AG04449 (cell line): ENCODE data around the gene COG4.

Experiments used
- CTCF ChIA-PET: fragments of 350-600 bp; formaldehyde crosslinking; extraction: SDS; loops from one replicate; lab custom pipeline; 2021; ENCODE audit warnings: antibody characterized with exemption; lab: Yijun Ruan, JAX
- POLR2A ChIA-PET: fragments of 400-600, 350-600 bp; formaldehyde crosslinking; extraction: SDS; loops from one replicate; lab custom pipeline; 2020; ENCODE audit warnings: antibody characterized with exemption, inconsistent platforms; lab: Yijun Ruan, JAX
- DNase-seq: peaks from one replicate; pipeline ENCODE4 v3.0.0-alpha.2; 2010; ENCODE audit warnings: low read depth, low spot score
- H3K4me3 ChIP-seq: 2 replicates; pipeline ENCODE4 v1.5.1; 2011; ENCODE audit warnings: low read depth, mild to moderate bottlenecking, control low read depth, low read length
- TF ChIP-seq, protein P1 (sequence below): IDR thresholded peaks from one replicate; pipeline ENCODE4 v1.5.1; 2011; ENCODE audit warnings: mild to moderate bottlenecking, moderate library complexity, low read length, control low read depth, inconsistent platforms; ENCODE audit not compliant: insufficient read depth; ENCODE audit errors: missing control alignments

Gene COG4

DNA sequence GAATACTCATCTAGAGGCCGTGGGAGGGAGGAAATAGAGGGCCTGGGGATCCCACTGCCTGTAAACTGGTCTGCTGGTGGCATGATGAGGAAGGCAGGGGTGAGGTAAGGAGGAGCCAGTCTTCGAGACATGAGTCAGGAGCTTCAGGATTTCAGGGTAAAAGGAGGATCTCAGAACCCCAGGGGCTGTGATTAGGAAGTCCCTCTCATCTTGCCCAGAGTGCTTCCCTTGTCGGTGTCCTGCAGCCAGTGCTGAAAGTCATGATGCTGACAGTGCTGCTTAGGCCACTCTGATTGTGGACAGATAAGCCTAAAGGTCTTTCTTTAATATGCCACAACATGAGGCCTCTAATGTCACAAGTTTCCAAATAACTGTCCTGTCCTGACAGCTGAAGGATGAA, 29.6 kb downstream of the COG4 start:
- no peak overlapping the region for H3K4me3 ChIP-seq
- TF ChIP-seq, protein P1, sequence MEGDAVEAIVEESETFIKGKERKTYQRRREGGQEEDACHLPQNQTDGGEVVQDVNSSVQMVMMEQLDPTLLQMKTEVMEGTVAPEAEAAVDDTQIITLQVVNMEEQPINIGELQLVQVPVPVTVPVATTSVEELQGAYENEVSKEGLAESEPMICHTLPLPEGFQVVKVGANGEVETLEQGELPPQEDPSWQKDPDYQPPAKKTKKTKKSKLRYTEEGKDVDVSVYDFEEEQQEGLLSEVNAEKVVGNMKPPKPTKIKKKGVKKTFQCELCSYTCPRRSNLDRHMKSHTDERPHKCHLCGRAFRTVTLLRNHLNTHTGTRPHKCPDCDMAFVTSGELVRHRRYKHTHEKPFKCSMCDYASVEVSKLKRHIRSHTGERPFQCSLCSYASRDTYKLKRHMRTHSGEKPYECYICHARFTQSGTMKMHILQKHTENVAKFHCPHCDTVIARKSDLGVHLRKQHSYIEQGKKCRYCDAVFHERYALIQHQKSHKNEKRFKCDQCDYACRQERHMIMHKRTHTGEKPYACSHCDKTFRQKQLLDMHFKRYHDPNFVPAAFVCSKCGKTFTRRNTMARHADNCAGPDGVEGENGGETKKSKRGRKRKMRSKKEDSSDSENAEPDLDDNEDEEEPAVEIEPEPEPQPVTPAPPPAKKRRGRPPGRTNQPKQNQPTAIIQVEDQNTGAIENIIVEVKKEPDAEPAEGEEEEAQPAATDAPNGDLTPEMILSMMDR: no peak
- DNase-seq: no peak
- POLR2A ChIA-PET: no interaction called here
- CTCF ChIA-PET: no interaction called here

DNA sequence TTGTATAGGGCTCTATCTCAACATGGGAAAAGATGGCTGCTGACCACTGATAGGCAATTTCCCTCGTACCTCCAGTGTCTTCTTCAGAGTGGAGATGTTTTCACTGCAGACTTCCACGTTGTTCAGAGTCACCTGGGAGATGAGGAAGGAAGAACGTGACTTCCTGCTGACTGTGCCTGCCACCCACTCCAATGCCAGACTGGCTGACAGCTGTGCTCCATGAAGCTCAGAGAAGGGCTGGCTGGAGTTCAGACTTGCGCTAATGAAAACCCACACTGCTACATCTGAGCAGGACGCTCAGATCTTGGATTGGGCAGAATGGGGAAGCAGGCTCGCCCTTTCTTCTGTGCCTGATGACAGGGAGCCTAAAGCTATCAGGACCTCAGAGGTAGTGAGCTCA, 33.1 kb downstream of the COG4 start:
- ChIA-PET POLR2A (interaction anchor here (0.6 kb wide), 1 partner anchor 113 kb away, joined by 3 read pairs; no protein-coding TSS in a partner anchor), CTCF (interaction anchor here (1.4 kb wide), 1 partner anchor 112 kb away, joined by 4 read pairs; no protein-coding TSS in a partner anchor)
- no peak for DNase-seq
- H3K4me3 ChIP-seq: no peak overlapping the region
- TF ChIP-seq, protein P1: no peak

DNA sequence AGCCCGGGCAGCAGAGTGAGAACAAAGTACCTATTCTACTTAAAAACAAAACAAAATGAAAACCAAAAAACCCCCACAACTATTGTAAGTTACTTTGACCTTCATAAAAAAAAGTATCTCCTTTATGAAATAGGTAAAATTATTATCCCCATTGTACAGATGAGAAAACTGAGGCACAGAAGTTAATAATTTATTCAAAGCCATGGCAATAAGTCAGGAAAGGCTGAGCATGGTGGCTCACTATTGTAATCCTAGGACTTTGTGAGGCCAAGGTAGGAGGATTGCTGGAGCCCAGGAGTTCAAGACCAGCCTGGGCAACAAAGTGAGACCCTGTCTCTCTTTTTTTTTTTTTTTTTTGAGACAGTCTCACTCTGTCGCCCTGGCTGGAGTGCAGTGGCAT, 38.5 kb downstream of the COG4 start:
- POLR2A ChIA-PET: no interaction called here
- CTCF ChIA-PET: interaction anchor here (1.6 kb wide), 1 partner anchor 96 kb away, joined by 3 read pairs; no protein-coding TSS in a partner anchor
- TF ChIP-seq, protein P1: no peak
- H3K4me3 ChIP-seq: no peak overlapping the region
- no peak for DNase-seq

DNA sequence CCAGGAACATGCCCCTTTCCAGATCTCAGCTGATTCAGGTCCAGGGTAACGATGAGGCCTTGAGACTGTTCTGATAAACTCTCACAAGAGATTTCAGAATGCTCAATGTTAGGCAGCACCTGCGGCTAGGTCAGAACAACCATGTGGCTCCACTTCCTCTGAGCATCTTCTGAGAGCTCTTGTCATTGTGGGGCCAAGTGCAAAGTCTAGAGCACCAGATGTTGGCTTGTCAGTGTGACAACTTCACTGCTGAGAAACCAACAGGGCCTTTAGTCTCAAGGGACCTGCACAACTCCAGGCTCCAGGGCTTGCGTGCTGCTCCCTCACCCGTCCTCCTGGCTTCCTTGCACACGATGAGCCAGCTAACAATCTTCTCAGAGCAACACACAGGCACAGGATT, 39.9 kb downstream of the COG4 start:
- ChIA-PET CTCF (interaction anchor here (0.9 to 1.6 kb wide), 5 partner anchors 11 to 170 kb away, joined by 3 to 5 read pairs (median 3); no protein-coding TSS in a partner anchor), POLR2A (no interaction called here)
- DNase-seq: no peak
- TF ChIP-seq, protein P1: no peak
- no peak overlapping the region for H3K4me3 ChIP-seq

DNA sequence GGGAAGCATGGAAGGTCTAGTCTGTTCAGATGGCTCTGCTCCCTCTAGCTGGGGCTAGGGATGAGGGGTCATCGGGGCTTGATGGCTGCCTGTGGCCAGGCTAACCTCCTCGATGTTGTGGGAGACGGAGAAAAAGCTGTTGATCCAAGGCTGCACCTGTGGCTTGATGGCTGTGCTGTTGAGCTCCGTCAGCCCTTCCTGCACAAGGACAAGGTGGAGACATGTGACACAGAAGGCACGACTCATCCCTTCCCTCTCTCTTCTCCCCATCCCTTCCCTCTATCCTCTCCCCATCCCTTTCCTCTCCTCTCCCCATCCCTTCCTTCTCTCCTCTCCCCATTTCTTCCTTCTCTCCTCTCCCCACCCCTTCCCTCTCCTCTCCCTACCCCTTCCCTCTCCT, 40.7 kb downstream of the COG4 start:
- DNase-seq: no peak
- ChIA-PET CTCF (interaction anchor here (1.0 kb wide), 1 partner anchor 12 kb away, joined by 3 read pairs; no protein-coding TSS in a partner anchor), POLR2A (interaction anchor here (1.2 kb wide), 1 partner anchor 102 kb away, joined by 4 read pairs; no protein-coding TSS in a partner anchor)
- TF ChIP-seq, protein P1: no peak
- no peak overlapping the region for H3K4me3 ChIP-seq

DNA sequence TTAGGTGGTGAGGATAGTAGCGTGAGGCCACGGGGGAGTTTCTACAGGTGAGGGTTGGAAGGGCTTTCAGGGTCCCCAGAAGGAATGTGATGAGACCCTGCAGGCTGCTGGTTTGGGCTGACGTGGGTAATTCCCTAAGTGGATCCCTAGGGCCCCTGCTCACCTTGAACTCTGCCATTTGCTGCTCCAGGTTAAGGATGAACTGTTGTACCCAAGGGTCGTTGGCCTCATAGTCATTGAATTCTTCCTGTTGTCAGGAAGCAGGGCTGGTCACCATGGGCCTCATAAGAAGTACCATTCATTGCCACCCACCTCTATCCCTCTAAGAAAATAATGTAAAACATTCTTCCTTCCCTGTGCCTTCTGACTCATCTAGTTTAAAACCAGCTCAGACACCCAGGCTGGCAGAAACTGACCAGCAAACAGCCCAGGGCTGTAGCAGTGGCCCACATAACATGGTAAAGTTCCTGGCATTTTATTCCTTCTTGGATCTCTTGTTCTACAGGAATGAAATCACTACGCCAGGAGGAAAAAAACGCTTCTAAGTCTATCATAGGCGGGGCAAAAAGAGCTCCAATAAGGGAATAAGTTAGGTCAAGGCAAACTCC, 41.3 kb downstream of the COG4 start:
- ChIA-PET POLR2A (interaction anchor here (0.5 to 1.2 kb wide), 3 partner anchors 19 to 171 kb away, joined by 3 to 4 read pairs (median 3); no protein-coding TSS in a partner anchor), CTCF (interaction anchor here (0.5 kb wide), 1 partner anchor 11 kb away, joined by 3 read pairs; no protein-coding TSS in a partner anchor)
- DNase-seq: peak; percentile 31
- TF ChIP-seq, protein P1: no peak
- no peak overlapping the region for H3K4me3 ChIP-seq
